Activated naive CD8-positive, alpha-beta T cell treated with anti-CD3 and anti-CD28 coated beads, Interleukin-2, amount 10 ng/mL, durations not matched to agents 7 days and 5 days (primary cell): ENCODE measurements around the gene C9. TPM values are rescaled to one million over a fixed set of nuclear protein-coding genes. Genes with fewer than 3 reads are reported as not detected.

Source experiments
- ATAC-seq: fragments of 150-1000 bp; cut with Tn5 transposase; one replicate; pipeline ENCODE4 v1.10.0; 2021; ENCODE audit warnings: low read depth, moderate library complexity
- POLR2A ChIA-PET: fragments of 350-600 bp; sonication (Branson Sonifier 250); formaldehyde crosslinking; loops from one replicate; lab custom pipeline; 2021; ENCODE audit warnings: antibody characterized with exemption; lab: Charles Lee
- DNase-seq: peaks from one replicate; pipeline ENCODE4 v3.0.0; 2021
- H3K27ac Mint-ChIP-seq: one replicate; pipeline ENCODE4 v1.8.0; 2022; ENCODE audit warnings: mild to moderate bottlenecking, mixed read lengths
- H3K27me3 Mint-ChIP-seq: one replicate; pipeline ENCODE4 v1.8.0; 2022; ENCODE audit warnings: mild to moderate bottlenecking, moderate library complexity, mixed read lengths
- H3K36me3 Mint-ChIP-seq: one replicate; pipeline ENCODE4 v1.8.0; 2021; ENCODE audit warnings: mild to moderate bottlenecking, mixed read lengths
- H3K4me1 Mint-ChIP-seq: one replicate; pipeline ENCODE4 v1.8.0; 2021; ENCODE audit warnings: mixed read lengths
- H3K4me3 Mint-ChIP-seq: one replicate; pipeline ENCODE4 v1.8.0; 2022; ENCODE audit warnings: mild to moderate bottlenecking, moderate library complexity, mixed read lengths
- H3K9me3 Mint-ChIP-seq: one replicate; pipeline ENCODE4 v1.8.0; 2021; ENCODE audit warnings: mixed read lengths
- total RNA-seq, 2 experiments: library from RNA; stranded (reverse); gene quantifications; one replicate each; pipeline ENCODE4 v1.2.3, GENCODE V29; 2021

C9 gene
- total RNA-seq, 2 experiments from 2014 or later, result not detected

DNA sequence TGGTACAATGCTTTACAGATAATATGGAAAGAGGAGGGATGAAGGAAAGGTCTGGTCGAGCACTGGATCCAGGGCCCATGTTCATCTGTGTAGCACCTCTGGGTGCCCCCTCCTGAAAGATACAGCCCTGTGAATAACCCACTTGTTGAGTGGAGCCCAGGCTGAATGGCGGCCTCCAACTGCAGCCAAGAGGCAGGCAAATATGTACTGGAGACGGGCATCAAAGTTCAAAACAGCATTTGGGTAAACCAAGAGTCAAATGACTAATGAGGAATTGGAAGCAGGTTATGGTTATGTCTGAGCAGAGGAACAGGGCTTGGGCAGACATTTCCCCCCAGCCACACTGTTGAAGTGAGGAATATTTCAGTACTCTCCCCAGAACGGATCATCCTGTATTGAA, 1.1 kb downstream of the C9 start:
- no peak overlapping the region for H3K27ac Mint-ChIP-seq
- H3K4me1 Mint-ChIP-seq, result no peaks in the 10 kb centered on the region
- DNase-seq, result no peak
- H3K27me3 Mint-ChIP-seq, result no peaks in the 10 kb centered on the region
- no peak overlapping the region for H3K4me3 Mint-ChIP-seq
- no peaks in the 10 kb centered on the region for H3K36me3 Mint-ChIP-seq
- H3K9me3 Mint-ChIP-seq, result peaks cover 6% of the 10 kb centered on the region
- no peak for ATAC-seq
- POLR2A ChIA-PET, result no interaction called here

DNA sequence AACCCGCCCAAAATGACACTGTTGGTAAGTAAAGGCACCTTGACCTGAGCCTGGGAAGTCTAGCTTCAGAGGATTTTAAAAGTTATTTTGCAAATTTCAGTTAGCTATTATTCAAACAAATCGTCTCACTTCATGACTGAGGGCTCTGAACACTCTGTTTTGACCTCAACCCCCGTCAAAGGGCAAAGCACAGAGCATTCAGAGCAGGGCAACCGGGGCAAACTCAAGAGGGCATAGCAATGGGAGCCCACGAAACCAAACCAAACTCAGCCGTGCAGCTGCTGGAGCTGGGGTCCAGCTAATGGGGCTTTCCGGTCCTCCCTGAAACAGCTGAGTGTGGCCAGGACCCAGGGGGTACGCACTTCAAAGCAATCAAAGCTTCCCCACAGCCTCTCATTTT, 1.6 kb downstream of the C9 start:
- Mint-ChIP-seq H3K27me3 (no peaks in the 10 kb centered on the region), H3K9me3 (peaks cover 7% of the 10 kb centered on the region), H3K4me1 (no peaks in the 10 kb centered on the region), H3K27ac (no peak overlapping the region), H3K4me3 (no peak overlapping the region), H3K36me3 (no peaks in the 10 kb centered on the region)
- DNase-seq (no peak), ATAC-seq (no peak)
- POLR2A ChIA-PET, result no interaction called here

DNA sequence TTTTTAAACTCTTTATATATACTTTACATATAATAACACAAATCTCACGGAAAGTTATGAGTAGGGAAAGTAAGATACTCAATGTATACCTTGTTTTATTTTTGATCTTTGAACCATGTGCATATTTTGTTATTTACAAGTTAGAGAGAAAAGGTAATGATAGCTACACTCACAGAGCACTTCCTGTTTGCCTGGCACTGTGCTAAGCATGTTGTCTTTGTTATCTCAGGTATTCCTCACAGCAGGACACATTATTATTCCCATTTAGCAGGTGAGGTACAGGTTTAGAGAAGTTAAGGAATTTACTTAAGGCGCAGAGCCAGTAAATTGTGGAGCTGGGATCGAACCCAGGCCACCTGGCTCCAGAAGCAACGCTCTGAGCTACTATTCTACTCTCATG, 3.0 kb downstream of the C9 start:
- peaks cover 7% of the 10 kb centered on the region for H3K9me3 Mint-ChIP-seq
- H3K27me3 Mint-ChIP-seq, result no peaks in the 10 kb centered on the region
- no peak overlapping the region for H3K4me3 Mint-ChIP-seq
- DNase-seq, result no peak
- H3K36me3 Mint-ChIP-seq, result no peaks in the 10 kb centered on the region
- POLR2A ChIA-PET, result no interaction called here
- H3K4me1 Mint-ChIP-seq, result no peaks in the 10 kb centered on the region
- ATAC-seq, result no peak
- no peak overlapping the region for H3K27ac Mint-ChIP-seq

DNA sequence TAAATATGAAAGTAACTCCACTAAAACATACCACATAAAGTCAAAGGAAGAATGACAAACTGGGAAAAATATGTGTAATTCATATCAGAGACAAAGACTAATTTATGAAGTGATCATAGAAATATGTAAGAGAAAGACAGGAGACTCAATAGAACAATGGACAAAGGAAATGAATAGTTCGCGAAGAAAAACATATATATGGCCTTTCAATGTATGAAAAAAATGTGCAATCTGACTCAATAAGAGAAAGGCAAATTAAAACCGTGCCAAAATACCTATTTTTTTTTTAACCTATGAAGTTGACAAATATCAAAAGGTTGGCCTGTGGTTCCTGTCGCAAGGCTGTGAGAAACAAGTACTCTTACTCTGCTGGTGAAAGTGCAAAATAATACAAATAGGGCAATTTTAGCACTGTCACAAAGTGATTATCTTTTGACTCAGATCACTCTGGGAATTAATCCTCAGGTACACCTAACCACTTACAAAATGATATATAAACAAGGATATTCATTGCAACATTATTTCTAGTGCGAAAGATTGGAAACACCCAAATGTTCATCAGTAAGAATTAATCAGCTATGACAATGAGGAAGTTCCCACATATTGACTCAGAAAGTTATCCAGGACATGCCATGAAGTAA, 3.7 kb downstream of the C9 start:
- Mint-ChIP-seq H3K36me3 (no peaks in the 10 kb centered on the region), H3K4me3 (no peak overlapping the region), H3K4me1 (no peaks in the 10 kb centered on the region), H3K9me3 (peaks cover 7% of the 10 kb centered on the region), H3K27me3 (no peaks in the 10 kb centered on the region), H3K27ac (no peak overlapping the region)
- ATAC-seq (no peak), DNase-seq (no peak)
- POLR2A ChIA-PET, result no interaction called here

DNA sequence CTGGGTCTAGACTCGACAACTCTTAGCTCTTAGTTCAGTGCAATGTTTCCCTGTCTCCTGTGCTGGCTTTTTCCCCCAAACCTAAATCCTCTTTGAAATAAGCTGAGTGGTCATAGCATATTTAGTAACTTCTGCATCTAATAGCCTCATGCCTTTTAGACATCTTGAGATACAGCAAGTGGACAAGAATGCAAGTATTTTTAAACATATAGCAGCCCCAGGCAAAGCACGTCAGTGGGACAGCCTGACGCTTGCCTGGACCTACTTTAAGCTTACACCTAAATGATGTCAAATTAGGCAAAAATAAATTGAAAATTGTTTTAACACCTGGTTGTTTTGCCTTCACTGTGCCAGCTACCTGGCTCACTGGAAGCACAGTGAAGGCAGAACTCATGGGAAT, 8.0 kb downstream of the C9 start:
- DNase-seq, result no peak
- POLR2A ChIA-PET, result no interaction called here
- no peak overlapping the region for H3K27ac Mint-ChIP-seq
- ATAC-seq, result no peak
- peaks cover 19% of the 10 kb centered on the region for H3K9me3 Mint-ChIP-seq
- no peaks in the 10 kb centered on the region for H3K36me3 Mint-ChIP-seq
- H3K27me3 Mint-ChIP-seq, result no peaks in the 10 kb centered on the region
- H3K4me3 Mint-ChIP-seq, result no peak overlapping the region
- H3K4me1 Mint-ChIP-seq, result no peaks in the 10 kb centered on the region

DNA sequence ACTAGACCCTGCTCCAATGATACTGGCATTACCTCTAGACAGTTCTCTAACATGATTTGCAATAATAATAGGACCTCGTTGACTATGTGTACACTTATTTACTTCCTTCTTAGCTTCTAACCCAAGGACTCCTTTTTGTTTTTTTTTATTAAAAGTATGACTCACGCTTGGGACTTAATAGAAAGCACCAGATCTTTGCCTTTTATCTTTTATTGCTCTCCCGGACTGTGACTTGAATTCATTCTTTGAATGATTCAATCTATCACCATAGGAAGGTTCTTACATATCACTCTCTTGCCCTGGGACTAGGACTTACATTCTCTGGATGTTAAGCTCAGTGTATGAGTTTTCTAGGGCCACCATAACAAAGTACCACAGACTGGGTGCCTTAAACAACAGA, 9.0 kb downstream of the C9 start:
- H3K36me3 Mint-ChIP-seq, result no peaks in the 10 kb centered on the region
- H3K27me3 Mint-ChIP-seq, result no peaks in the 10 kb centered on the region
- no peak overlapping the region for H3K4me3 Mint-ChIP-seq
- no peaks in the 10 kb centered on the region for H3K4me1 Mint-ChIP-seq
- no peak overlapping the region for H3K27ac Mint-ChIP-seq
- POLR2A ChIA-PET, result interaction anchor here (0.6 kb wide), 1 partner anchor 300 kb away, joined by 3 read pairs; no protein-coding TSS in a partner anchor
- DNase-seq (no peak), ATAC-seq (no peak)
- peaks cover 19% of the 10 kb centered on the region for H3K9me3 Mint-ChIP-seq

DNA sequence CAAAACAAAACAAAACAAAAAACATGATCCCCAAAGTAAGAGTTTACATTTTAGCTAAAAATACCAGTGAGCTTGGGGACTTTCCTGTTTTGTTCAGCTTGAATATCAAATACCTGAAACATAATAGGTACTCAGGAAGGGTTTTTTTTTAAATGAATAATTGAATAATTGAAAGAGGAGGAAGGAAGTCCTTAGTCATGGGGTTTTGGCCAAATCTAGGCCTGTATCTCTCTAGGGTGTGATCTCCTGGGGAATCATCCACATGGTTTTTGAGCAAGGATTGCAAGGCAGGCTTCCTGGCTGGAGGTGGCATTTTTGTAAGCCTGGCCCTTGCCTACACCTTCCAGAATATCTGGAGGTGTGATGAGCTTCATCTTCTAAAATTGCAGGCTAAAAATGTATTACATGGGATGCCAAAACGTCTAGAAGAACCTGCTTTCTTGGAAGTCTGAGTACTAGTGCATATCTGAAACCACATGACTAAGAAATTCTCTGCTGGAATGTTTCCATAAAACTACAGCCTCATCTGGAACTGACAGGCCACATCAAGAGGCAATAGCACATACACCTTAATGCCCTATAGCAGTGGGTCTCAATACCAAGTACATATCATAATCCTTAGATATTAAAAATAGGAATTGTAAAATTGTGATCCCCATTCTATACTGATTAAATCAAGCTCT, 10.4 kb downstream of the C9 start:
- ATAC-seq, result no peak
- Mint-ChIP-seq H3K4me1 (no peaks in the 10 kb centered on the region), H3K4me3 (no peak overlapping the region), H3K27me3 (no peaks in the 10 kb centered on the region), H3K27ac (no peak overlapping the region), H3K36me3 (no peaks in the 10 kb centered on the region), H3K9me3 (peaks cover 24% of the 10 kb centered on the region)
- no peak for DNase-seq
- POLR2A ChIA-PET, result no interaction called here

DNA sequence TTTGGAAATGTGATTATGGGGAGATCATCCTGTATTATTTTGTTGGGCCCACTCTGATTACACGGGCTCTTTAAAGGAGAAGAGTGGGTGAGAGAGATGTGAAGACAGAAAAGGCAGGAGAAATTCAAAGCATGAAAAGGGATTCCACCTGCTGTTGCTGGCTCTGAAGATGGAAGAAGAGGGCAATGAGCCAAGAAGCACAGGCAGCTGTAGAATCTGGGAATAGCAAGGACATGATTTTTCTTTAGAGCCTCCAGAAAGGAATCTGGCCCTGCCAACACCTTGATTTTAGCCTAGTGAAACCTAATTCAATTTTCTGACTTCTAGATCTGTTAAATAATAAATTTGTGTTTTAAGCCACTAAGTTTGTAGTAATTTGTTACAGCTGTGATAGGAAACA, 11.3 kb downstream of the C9 start:
- POLR2A ChIA-PET, result no interaction called here
- Mint-ChIP-seq H3K27ac (no peak overlapping the region), H3K4me1 (no peaks in the 10 kb centered on the region), H3K4me3 (no peak overlapping the region), H3K9me3 (peaks cover 20% of the 10 kb centered on the region), H3K27me3 (no peaks in the 10 kb centered on the region), H3K36me3 (no peaks in the 10 kb centered on the region)
- ATAC-seq (no peak), DNase-seq (no peak)

DNA sequence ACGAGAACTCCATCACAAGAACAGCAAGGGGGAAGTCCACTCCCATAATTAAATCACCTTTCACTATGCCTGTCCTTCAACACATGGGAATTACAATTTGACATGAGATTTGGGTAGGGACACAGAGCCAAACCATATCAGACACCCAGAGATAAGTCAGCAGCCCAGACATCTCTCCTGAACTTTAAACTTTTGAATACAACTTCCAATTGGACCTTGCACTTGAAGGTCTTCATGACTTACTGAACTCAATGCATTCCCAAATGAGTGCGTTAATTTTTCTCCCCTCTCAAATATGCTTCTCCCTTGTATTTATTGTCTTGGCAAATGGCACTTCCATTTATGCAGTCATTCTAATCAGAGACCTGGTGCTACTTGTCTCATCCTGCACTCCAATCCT, 12.1 kb downstream of the C9 start:
- Mint-ChIP-seq H3K27ac (no peak overlapping the region), H3K4me3 (no peak overlapping the region), H3K27me3 (peaks cover under 1% of the 10 kb centered on the region), H3K9me3 (peaks cover 20% of the 10 kb centered on the region), H3K4me1 (no peaks in the 10 kb centered on the region), H3K36me3 (no peaks in the 10 kb centered on the region)
- ATAC-seq, result no peak
- no peak for DNase-seq
- POLR2A ChIA-PET, result no interaction called here

DNA sequence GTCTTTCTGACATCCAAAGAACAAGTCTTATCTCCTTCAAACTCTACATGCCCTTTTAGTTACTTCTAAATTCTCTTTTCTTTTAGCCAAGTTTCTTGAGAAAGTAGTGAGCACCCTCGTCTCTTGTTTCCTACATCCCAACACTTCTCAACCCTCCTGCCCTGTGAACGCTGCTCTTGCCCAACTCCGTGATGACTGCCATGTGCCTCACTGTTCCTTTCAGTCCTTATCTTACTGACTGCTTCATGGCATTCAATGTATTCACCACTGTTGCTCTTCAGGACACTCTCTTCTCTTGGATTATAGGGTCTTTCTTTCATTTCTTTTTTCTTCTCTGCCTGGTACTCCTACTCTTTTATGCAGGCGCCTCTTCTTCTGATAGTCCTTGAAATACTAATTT, 14.8 kb downstream of the C9 start:
- ATAC-seq (no peak), DNase-seq (no peak)
- Mint-ChIP-seq H3K4me1 (no peaks in the 10 kb centered on the region), H3K4me3 (no peak overlapping the region), H3K27ac (no peak overlapping the region), H3K36me3 (no peaks in the 10 kb centered on the region), H3K27me3 (peaks cover 7% of the 10 kb centered on the region), H3K9me3 (peaks cover 20% of the 10 kb centered on the region)
- POLR2A ChIA-PET, result no interaction called here

DNA sequence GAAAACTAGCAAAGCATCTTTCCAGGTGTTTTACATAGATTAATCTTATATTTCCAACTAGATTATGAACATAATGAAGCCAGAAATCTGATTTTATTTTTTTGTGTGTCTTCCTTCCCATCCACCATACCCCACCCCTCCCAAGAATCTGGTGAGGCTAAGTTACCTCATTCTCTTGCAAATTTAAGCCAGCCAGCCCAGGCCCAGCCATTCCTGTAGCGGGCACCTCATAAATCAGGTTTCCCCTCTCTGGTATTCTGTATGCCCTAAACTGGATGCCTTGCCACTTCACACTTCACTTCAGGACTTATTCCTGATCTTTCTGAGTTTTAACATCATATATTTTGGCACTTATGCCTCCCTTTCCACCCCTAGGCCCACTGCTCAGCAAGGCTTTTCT, 21.8 kb downstream of the C9 start:
- no peak overlapping the region for H3K27ac Mint-ChIP-seq
- H3K4me1 Mint-ChIP-seq, result no peaks in the 10 kb centered on the region
- no peak for DNase-seq
- POLR2A ChIA-PET, result no interaction called here
- peaks cover 7% of the 10 kb centered on the region for H3K27me3 Mint-ChIP-seq
- H3K9me3 Mint-ChIP-seq, result peaks cover 2% of the 10 kb centered on the region
- H3K36me3 Mint-ChIP-seq, result no peaks in the 10 kb centered on the region
- ATAC-seq, result no peak
- no peak overlapping the region for H3K4me3 Mint-ChIP-seq

DNA sequence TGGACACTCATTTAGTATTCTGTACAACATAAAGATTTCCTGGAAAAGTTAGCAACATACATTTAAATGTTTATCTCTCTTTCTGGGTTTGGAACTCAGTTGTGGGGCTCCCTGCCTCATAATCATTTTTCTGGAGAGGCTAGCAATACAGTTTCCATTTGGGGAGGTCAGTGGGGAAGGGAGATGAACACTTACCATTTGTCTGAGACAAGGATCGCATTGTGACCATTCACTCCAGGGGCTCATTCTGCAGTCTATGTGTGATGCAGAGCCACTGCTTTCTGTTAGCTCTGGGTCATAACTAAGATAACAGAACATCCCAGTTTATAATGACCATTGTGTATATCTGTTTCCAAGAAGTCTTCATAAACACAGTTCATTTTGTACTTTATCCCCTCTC, 22.4 kb downstream of the C9 start:
- peaks cover 2% of the 10 kb centered on the region for H3K9me3 Mint-ChIP-seq
- ATAC-seq, result no peak
- no peaks in the 10 kb centered on the region for H3K36me3 Mint-ChIP-seq
- no peak overlapping the region for H3K27ac Mint-ChIP-seq
- no peak for DNase-seq
- no peaks in the 10 kb centered on the region for H3K4me1 Mint-ChIP-seq
- peaks cover 6% of the 10 kb centered on the region for H3K27me3 Mint-ChIP-seq
- no peak overlapping the region for H3K4me3 Mint-ChIP-seq
- POLR2A ChIA-PET, result no interaction called here

DNA sequence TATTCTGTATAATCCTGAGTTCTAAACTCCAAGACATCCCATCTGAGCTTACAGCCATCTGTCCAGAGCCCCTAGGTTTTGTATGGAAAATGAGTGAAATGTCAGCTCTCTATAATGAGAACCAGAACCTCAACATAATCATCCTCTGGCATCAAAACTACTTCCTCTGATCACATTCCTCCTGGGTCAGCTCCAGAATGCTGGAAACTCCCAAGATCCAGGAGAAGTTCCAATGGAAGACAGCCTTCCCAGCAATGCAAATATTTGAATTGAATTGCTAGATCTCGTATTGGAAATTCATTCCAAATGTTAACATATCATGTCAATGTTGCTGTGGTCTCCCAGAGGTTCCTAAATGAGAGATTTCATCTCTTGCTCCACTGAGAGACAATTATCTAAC, 23.8 kb downstream of the C9 start:
- peaks cover 2% of the 10 kb centered on the region for H3K9me3 Mint-ChIP-seq
- no peak overlapping the region for H3K4me3 Mint-ChIP-seq
- H3K27ac Mint-ChIP-seq, result no peak overlapping the region
- no peaks in the 10 kb centered on the region for H3K36me3 Mint-ChIP-seq
- POLR2A ChIA-PET, result no interaction called here
- DNase-seq (no peak), ATAC-seq (no peak)
- no peaks in the 10 kb centered on the region for H3K4me1 Mint-ChIP-seq
- peaks cover 2% of the 10 kb centered on the region for H3K27me3 Mint-ChIP-seq

DNA sequence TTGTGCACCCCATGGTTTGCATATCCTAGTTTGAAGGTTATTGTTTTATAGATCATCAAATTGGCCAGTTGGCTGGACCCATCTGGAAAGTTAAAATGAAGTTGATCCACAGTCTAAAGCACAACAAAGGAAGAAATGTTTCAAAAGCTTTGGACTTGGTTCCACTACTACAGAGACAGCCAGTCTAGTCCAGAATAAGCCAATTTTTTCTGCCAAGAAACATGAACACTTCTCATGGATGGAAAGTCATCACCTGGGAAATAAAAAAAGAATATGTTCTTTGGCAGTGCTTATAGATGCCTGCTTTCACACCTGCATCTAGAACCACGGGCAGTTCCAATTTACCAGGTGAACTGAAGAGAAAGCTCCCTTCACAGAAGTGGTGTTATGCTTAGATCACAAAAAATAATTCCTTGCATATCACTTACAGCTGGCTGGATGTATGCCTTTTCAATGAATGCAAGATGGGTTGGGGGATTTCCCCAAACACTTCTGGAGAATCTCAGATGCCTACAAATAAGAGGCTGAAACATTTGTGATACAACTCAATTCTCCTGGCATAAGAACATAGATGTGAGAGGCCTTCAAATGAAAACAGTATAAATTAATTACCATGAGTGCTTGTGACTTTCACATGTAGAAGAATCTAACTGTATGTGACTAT, 26.9 kb downstream of the C9 start:
- Mint-ChIP-seq H3K4me3 (no peak overlapping the region), H3K27me3 (no peaks in the 10 kb centered on the region), H3K4me1 (no peaks in the 10 kb centered on the region), H3K36me3 (no peaks in the 10 kb centered on the region), H3K27ac (no peak overlapping the region), H3K9me3 (peaks cover 3% of the 10 kb centered on the region)
- ATAC-seq (no peak), DNase-seq (no peak)
- POLR2A ChIA-PET, result no interaction called here
